Stimulated activated CD8-positive, alpha-beta memory T cell treated with anti-CD3 and anti-CD28 coated beads, Interleukin-7, amount 100 ng/mL, for 48 hours (primary cell): ENCODE results near the gene FLT1.

Experiments
- DNase-seq, 2 donors: peaks; one replicate each; pipeline ENCODE4 v3.0.0-alpha.2; 2020; ENCODE audit warnings: low read depth in 1 of 2; ENCODE audit errors: extremely low read depth in 1 of 2

FLT1 gene

DNA sequence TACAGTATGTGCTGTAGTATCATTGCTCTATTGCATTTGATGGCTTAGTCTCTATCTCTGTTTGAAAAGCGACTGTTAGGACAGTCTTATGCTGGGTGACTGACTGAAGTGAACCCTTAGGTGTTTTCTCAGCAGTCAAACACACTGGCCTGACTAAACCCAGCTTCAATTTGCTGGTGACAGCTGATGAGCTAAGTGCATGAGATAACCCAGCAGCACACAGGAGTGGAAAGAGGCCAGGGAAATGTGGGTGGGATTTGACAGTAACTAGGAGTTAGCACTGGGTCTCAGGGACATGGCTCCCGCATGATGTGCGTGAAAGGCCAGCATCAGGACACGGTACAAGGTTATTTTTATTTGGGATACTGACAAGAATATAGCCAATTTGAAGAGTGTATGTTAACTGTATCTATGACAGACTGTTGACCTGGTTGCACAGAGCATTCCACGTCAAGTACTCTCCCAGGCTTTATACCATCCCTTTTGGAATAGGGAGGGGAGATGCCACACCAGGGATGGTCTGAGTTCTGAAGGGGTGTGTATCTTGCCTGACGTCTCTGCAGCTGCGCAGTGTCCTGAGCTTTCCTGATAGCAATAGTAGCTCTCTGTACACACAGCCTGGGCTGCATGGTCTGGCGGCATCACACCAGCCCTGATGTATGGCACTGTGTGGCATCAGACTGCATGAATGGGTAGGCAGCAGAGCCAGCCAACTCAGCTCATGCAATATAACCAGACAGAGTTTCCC is 144.8 kb downstream of the FLT1 start:
- no peak for DNase-seq

GRCh38 chr13:28349371-28349770 is 145.6 kb downstream of the FLT1 start:
- DNase-seq = no peak

DNA sequence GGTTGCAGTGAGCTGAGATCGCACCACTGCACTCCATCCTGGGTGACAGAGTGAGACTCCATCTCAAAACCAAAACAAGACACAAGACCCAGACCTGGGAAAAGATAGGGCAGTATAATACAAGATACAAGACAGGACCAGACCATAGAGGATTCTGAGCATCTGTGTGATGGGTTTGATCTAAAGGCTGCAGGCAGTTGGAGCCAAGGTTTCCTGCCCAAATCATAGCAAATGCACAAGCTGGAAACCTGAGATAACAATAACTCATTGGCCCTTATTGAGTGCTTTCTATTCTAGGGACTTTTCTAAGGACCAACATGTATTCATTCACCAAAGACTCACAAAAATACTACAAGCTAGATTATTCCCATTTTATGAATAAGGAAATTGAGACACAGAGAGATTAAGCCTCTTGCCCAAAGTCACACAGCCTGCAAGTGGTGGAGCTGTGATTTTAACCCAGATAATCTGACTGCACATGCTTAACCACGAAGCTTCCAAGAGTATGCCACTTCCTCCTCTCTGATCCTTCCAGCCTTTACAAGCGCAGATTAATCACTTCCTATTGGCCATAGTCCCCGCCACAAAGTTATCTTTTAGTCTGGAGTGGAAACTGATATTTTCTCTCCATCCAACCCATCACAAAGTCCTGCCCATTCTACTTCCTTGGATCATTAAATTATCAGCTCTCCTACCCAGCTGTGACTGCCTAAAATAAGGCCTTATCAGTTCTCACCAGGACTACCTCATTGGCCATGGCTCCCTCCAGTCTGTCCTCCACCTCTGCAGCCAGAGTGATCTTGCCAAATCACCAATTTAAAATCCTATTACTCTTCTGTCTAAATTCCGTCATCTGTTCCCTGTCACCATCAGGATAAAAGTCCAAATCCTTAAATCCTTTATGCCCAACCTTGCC is 147.2 kb downstream of the FLT1 start:
- no peak for DNase-seq

DNA sequence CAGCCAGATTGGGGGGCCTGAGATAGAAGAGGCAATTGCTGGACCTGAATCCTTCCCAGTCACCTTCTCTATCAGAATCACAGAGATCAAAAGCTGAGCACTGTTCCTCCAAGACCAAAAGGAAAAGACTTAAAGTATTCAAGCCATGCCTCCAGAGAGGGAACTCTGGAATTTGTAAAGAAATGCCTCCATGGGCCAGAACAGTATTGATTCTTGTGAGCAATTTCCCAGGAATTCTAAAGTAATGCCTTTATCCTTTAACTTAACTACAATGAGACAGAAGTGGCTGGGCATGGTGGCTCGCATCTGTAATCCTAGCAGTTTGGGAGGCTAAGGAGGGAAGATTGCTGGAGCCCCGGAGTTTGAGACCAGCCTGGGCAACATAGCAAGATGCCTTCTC is 148.8 kb downstream of the FLT1 start:
- DNase-seq = no peak

GRCh38 chr13:28344163-28344562 is 150.8 kb downstream of the FLT1 start:
- DNase-seq = no peak

- no peak for DNase-seq
Observed at GRCh38 chr13:28342251-28342650, 152.7 kb downstream of the FLT1 start.

DNA sequence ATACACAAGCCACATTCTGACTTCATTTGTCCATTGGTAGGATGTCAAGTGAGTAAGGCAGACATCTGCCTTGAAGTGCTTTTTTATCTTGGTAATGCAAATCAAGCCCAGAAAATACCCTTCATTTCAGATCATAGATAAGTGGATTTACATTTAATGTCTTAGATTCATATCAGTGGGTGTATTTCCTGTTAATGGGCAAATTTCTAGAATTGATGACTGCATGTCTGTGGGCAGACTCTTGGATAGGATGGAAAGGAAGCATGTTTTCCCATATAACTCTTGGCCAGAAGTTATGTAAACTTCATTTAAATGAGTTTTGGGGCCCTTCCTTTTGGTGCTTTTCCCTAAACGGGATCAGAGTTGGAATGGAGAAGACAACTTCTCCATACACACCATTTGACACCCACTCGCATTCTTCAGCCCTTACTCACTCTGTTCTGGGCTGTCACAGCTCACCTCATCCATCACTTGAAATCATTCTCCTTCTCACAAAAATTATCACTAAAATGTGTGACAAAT is 154.6 kb downstream of the FLT1 start:
- DNase-seq = no peak

DNA sequence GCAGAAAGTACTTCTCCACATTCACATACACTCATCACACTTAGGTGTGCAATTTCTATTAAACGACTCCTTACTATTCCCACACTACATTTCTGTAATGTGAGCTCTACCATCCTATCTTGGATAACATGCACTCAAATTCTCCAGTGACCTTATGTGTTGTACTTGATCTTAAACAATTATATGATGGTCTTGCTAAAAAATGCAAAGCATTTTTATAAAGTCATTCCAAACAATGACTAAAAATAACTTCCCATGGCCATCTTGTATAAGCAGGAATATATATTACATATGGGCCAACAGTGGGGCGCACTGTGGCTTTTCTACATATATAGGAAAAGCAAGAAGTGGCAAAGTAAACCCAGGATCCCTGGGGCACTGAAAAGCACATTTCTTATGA is 155.5 kb downstream of the FLT1 start:
- DNase-seq = no peak

- no peak for DNase-seq
Observed at GRCh38 chr13:28338742-28339141, 156.2 kb downstream of the FLT1 start.

- DNase-seq = no peak
Observed at GRCh38 chr13:28338006-28338574, 156.8 kb downstream of the FLT1 start.

DNA sequence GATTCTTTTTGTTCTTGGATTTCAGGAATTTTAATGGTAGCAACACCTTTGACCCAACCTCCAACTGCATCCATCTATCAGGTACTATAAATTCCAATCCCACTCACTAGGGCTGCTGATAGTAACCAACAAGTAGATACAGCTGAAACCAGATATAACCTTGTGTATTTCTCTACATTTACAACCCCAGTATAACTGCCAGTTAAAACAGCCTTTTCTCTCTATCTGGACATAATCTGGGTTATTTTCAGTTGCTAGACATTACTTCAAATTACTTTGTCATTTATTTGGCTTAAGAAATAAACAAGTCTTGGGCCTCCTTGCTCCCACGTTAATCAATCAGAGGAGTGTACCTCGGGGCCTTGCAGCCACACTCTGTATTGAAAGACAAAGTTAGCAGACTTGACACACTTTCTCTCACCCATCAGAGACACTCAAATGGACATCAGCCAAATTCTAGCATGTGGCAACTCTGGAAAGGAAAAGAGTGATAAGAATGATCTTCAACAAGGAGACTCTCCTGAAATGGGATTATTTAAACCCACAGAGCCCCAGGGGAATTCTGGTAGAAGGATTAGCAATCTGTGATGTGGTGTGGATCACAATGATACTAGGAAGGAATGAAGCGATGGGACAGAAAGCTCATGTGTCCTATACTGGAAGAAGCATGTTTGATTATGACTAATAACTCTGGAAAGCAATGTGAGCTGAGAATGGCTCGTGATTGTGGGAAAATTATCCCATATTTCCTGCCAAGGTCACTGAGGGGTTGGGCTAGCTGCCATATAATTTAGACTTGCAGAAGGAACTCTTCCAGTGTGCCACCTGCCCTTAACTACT is 157.5 kb downstream of the FLT1 start:
- DNase-seq = no peak

- DNase-seq = no peak
Observed at GRCh38 chr13:28336193-28336657, 158.7 kb downstream of the FLT1 start.

GRCh38 chr13:28333204-28333881 is 161.6 kb downstream of the FLT1 start:
- no peak for DNase-seq

GRCh38 chr13:28329395-28330158 is 165.4 kb downstream of the FLT1 start:
- DNase-seq = no peak

DNA sequence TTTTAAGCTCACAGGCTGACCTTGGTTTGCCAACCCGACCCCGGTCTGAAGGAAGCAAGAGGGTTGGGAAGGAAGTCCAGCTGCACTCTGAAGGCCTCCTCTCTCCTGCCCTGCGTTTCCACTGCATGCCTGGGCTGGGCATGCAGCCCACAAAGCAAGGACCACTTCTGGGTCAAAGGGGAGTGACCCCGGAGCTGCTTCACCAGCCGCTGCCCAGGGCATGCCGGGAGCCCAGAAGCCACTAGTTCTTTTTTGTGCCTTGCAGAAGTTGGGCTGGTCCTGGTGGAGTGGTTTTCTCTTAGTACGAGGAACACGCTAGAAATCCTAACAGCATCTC is 166.7 kb downstream of the FLT1 start:
- DNase-seq = no peak

DNA sequence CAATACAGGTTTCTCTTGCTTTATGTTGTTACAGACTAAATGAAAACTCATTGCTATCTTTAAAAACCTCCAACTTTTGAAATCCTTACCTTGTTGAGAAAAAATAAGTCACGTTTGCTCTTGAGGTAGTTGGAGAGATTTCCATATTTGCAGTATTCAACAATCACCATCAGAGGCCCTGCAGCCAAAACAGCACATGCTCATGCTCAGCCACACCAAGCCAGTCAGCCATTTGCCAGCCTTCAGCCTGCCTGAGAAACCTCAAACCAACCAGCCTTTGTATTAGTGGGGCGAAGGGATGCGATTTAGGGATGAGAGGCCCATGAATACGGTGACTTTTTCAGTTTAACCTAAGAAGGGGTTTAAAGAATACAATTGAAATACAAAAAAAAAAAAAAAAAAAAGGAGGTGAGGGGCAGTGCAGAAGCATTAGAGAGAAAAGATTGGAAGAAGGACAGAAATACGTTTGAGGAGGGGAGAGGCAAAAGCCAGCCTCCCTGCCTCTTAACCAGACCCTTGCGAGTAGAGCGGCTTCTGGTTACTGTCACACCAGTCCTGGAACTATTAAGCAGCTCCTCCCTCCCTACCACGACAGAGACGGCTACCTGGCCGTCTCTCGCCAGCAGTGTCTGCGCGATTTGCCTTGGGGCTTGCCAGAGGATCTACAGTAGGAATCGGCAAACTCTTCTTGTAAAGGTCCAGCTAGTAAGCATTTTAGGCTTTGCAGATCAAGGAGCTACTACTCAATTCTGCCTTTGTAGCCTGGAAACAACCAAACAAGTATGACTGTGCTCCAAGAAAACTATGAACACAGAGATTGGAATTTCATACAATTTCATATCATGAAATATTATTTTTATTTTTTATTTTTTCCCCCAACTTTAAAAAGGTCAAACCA is 167.3 kb downstream of the FLT1 start:
- DNase-seq = no peak

DNA sequence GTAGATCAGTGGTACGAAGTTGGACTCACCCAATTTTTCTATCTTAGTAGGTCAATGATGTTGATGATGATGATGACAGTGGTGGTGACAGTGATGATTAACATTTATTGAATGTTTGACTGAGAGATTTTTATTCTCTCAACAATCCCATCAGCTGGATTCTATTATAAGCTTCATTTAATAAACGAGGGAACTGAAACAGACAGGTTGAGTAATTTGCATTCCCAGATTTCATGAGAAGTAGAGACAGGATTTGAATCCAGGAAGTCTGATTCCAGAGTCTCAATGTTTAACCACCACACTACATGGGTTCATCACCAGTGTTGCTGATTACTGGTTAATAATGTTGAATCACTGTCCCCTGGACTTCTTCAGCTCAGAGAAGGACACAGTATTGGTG is 168.9 kb downstream of the FLT1 start:
- DNase-seq = no peak

DNA sequence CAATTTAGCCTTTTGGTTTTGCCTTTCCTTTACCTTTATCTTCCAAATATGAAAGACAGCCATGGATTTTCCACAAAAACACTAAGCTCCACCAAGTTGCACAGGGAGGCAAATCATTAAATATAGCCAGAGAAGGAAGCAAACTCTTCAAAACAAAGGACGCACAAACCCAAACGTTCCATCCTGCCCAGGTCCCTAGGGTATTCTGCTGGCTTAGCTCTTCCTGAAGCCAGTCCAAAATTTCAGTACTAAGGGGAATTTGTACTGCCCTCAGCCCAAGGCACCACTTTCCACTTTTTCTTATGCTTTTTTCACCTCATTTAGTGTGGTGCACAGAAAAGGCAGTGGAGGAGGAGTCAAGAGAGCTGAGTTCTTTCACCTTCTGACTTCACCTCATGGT is 169.9 kb downstream of the FLT1 start:
- no peak for DNase-seq
